ENCODE data around the gene SMAD6.
A peak's percentile ranks its signal among the peaks of the same experiment; 100 is the strongest.

SMAD6 gene

GRCh38 chr15:66771351-66771650 is 69.3 kb downstream of the SMAD6 start:
- no peak overlapping the region for H3K4me3 ChIP-seq (replicated peaks; ENCODE audit: low read depth, low read length)
- TF ChIP-seq CTCF (IDR thresholded peaks at IDR 0.05; ENCODE audit: low read length, missing control alignments) = no peak
- DNase-seq (ENCODE audit: low read depth) = no peak

GRCh38 chr15:66772604-66773128 is 70.6 kb downstream of the SMAD6 start:
- no peak overlapping the region for H3K4me3 ChIP-seq (replicated peaks; ENCODE audit: low read depth, low read length)
- no peak for TF ChIP-seq CTCF (IDR thresholded peaks at IDR 0.05; ENCODE audit: low read length, missing control alignments)
- DNase-seq (ENCODE audit: low read depth) = no peak

GRCh38 chr15:66773129-66773873 is 71.3 kb downstream of the SMAD6 start:
- DNase-seq (ENCODE audit: low read depth) = peak; percentile 64
- no peak for TF ChIP-seq CTCF (IDR thresholded peaks at IDR 0.05; ENCODE audit: low read length, missing control alignments)
- no peak overlapping the region for H3K4me3 ChIP-seq (replicated peaks; ENCODE audit: low read depth, low read length)

- H3K4me3 ChIP-seq (replicated peaks; ENCODE audit: low read depth, low read length) = no peak overlapping the region
- DNase-seq (ENCODE audit: low read depth) = peak; percentile 73
- peak; percentile 87 for TF ChIP-seq CTCF (IDR thresholded peaks at IDR 0.05; ENCODE audit: low read length, missing control alignments)
Measured at GRCh38 chr15:66774001-66774814, 72.2 kb downstream of the SMAD6 start.

- no peak for DNase-seq (ENCODE audit: low read depth)
- TF ChIP-seq CTCF (IDR thresholded peaks at IDR 0.05; ENCODE audit: low read length, missing control alignments) = no peak
- no peak overlapping the region for H3K4me3 ChIP-seq (replicated peaks; ENCODE audit: low read depth, low read length)
Measured at GRCh38 chr15:66775127-66776105, 73.4 kb downstream of the SMAD6 start.

- no peak overlapping the region for H3K4me3 ChIP-seq (replicated peaks; ENCODE audit: low read depth, low read length)
- DNase-seq (ENCODE audit: low read depth) = no peak
- TF ChIP-seq CTCF (IDR thresholded peaks at IDR 0.05; ENCODE audit: low read length, missing control alignments) = no peak
Measured at GRCh38 chr15:66777054-66777453, 75.0 kb downstream of the SMAD6 start.

Data from fibroblast of pulmonary artery (primary cell).